ENCODE data around the gene TLK1.
"Not testable (repeated sequence)": the region's sequence is repeated elsewhere in the genome, so short reads cannot be mapped to it uniquely, and the experiment has no call there.

Gene TLK1

DNA sequence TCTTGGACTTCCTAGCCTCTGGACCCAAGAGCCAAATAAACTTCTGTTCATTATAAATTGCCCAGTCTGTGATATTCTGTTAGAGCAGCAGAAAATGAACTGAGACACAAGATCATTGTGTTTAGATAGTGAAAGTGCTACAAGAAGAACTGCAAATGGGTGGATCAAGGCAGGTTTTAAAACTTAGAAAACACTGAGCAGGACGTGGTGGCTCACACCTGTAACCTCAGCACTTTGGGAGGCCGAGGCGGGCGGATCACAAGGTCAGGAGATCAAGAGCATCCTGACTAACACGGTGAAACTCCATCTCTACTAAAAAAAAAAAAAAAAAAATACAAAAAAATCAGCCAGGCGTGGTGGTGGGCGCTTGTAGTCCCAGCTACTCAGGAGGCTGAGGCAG, 84.3 kb downstream of the TLK1 start:
- not testable (repeated sequence) for DNase-seq

DNA sequence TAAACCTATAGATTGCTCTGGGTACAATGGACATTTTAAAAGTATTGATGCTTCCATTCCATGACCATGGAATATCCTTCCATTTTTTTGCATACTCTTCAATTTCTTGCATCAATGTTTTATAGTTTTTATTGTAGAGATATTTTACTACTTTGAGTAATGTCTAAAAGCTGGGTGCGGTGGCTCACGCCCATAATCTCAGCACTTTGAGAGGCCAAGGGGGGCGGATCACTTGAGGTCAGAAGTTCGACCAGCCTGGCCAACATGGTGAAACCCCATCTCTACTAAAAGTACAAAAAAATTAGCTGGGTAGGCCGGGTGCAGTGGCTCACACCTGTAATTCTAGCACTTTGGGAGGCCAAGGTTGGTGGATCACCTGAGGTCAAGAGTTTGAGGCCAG, 88.5 kb downstream of the TLK1 start:
- DNase-seq: no peak

- DNase-seq: no peak
Measured at GRCh38 chr2:171069286-171069956, 91.3 kb downstream of the TLK1 start.

GRCh38 chr2:171066110-171066509, 94.6 kb downstream of the TLK1 start:
- DNase-seq: no peak

DNA sequence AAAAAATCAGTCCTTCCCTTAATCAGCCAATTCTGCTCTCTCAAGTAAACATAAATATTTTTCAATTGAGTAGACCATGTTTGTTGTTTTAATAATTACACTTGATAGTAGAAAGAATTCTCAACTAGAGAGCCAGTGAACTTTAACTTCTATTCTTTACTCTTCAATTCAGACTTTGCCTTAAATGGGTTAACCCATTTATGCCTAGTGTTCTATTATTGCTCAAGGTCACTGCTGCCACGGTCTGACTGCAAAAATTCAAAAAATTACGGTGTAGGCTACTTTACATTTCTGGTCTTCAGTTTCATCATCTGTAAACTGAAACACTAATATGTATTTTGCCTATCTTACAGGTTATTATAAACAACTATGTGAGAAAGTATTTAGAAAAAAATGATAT, 103.1 kb downstream of the TLK1 start:
- DNase-seq: no peak

GRCh38 chr2:171056307-171056706, 104.4 kb downstream of the TLK1 start:
- DNase-seq: no peak

DNA sequence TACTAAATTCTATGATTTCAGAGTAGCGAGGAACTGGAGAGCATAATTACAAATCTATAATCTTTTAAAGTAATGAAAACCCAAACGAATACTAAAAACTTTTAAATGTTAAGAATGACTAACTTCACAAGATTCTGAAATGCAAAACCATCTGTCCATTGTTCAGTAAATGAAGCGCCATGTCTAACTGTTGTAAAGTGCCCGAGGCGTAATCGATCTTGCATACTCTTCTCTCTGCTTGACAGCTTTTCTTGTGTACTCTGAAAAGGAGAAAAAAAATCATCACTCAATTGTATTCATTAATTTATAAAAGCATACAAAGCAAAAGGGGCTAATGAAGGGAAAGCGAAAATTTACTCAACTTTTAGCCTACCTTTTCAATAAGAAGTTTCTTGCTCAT, 111.0 kb downstream of the TLK1 start:
- no peak for DNase-seq

GRCh38 chr2:171046048-171046560, 114.6 kb downstream of the TLK1 start:
- no peak for DNase-seq

- DNase-seq: no peak
Measured at GRCh38 chr2:171044416-171044815, 116.3 kb downstream of the TLK1 start.

GRCh38 chr2:171042253-171042969, 118.3 kb downstream of the TLK1 start:
- DNase-seq: no peak

- no peak for DNase-seq
Measured at GRCh38 chr2:171036532-171036931, 124.2 kb downstream of the TLK1 start.

DNA sequence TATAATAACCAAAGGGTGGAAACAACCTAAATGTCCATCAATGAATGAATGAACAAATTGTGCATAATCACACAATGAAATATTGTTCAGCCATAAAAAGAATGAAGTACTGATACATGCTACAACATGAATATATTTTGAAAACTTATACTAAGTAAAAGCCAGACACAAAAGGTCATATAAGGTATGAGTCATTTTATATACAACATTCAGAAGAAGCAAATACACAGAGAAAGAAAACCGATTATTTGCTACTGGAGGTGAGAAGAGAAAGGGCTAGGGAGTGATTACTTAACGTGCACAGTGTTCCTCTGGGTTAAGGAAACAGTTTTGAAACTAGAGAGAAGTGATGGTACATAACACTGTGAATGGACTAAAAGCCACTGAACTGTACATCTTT, 126.4 kb downstream of the TLK1 start:
- DNase-seq: no peak

DNA sequence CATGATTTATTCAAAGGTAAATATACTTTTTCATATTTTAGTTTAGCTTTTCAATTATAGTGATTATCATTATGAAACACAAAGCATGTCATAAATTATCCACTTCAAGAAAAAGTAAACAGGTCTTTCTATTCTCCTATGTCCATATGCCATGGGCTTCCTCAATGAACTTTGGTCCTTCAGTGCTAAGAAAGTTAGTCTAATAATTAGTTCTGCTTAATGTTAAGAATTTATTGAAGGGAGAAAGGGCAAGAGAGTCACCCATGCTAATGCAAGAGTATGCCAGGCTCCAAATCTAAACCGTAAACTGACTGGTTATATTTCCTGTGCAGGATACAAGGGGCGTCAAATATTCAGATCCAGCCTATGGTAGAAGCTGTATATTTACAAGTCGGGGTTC, 135.5 kb downstream of the TLK1 start:
- no peak for DNase-seq

DNA sequence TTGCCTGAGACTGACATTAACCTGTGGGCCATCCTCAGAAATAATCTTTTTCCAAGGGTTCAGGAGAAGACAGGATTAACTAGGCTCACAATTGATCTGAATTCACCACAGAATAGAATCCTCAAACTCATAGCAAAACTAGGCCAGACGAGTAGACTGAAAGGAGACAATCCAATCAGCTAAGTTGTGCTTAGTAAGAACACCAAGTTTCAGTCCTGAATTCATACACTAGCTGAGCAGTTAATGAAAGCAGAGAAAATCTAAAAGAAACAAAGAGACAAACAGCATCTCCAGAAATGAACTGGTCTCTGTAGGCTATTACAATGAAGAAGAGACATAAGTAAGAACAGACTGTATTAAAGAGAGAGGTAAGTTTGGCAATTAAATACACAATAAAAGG, 142.2 kb downstream of the TLK1 start:
- no peak for DNase-seq

- DNase-seq: no peak
Measured at GRCh38 chr2:171016125-171016524, 144.6 kb downstream of the TLK1 start.

- no peak for DNase-seq
Measured at GRCh38 chr2:171013851-171014250, 146.8 kb downstream of the TLK1 start.

DNA sequence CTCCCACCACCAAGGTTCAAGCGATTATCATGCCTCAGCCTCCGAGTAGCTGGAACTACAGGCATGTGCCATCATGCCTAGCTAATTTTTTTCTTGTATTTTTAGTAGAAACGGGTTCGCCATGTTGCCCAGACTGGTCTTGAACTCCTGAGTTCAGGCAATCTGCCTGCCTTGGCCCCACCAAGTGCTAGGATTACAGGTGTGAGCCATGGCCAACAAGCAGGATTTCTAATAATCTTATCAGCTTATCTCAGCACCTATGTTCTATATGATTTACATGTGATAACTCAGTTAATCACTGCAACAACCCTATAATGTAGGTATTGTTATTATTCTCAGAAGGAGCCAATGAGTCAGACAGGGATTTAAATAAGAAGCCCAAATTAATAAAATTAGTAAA, 151.3 kb downstream of the TLK1 start:
- no peak for DNase-seq

GRCh38 chr2:171008550-171009205, 152.0 kb downstream of the TLK1 start:
- DNase-seq: no peak

DNA sequence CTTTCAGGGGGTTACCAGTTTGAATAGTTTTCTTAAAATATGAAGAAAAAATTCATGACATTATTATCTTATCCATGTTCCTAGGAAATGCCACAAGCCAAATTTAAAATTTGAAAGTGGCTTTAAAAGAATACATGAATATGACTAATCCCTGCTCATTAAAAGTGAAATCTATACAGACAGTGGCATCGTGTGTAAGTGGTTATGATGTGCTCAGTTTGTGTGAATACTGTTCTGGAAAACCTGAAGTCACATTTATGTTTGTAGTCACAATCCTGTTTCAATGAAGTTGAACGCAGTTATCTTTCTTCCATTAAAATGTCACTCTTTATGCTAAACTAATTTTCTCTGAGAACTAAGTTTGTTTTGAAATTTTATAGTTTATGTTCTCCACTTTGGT, 155.9 kb downstream of the TLK1 start:
- no peak for DNase-seq

DNA sequence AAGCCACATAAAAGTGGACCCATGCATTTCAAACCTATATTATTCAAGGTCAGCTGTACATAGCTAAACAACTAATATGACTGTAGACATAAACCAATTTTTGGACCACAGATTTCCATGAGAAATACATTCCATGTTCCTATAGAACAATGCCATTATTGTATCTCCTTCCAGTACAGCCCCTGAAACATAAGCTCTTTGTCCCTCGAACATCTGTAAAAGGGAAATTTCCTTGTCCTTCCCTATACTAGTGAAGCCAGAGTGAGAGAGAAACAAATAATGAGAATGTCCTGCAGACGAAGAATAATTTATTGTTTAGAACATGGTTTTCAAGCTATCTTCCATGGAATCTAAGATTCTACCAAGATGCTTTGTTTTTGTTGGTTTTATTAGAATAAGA, 156.3 kb downstream of the TLK1 start:
- DNase-seq: no peak

DNA sequence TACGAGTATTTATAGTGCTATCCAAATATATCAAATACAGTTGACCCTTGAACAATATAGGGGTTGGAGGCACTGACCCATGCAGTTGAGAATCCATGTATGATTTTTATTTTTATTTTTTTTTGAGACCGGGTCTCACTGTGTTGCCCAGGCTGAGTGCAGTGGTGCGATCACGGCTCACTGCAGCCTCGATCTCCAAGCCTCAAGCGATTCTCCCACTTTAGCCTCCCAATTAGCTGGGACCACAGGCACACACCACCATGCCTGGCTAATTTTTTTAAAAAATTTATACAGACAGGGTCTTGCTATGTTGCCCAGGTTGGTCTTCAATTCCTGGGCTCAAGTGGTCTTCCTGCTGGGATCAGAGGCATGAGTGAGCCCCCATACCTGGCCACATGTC, 161.0 kb downstream of the TLK1 start:
- DNase-seq: no peak

DNA sequence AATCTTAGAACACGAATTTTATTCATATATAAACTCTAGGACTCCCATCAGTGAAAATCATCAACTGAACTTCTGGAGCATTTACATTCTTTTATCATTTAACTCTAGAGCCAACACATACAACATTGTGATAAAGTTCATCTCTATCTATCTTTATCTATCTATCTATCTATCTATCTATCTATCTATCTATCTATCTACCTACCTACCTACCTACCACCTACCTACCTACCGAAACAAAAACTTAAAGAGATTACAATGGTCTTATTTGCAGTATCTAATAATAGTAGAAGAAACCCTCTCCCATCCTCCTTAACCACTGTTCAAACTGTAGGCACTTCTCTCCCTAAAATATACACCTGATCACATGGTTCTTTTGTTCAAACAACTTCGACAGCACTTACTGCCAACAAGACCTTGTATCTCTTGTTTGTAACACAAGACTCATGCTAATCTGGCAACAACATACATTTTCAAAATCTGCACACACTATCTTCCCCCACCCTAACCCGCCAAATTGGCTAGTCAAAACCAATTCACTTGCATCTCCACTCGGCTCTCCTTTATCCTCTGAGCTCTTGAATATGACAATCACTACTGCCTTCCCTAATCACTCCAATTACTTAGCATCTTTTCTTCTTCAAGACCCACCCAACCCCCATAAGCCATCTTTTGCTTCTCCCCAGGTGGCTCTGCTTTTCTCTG, 162.6 kb downstream of the TLK1 start:
- DNase-seq: no peak

- DNase-seq: no peak
Measured at GRCh38 chr2:170996316-170996715, 164.4 kb downstream of the TLK1 start.
